ENCODE results near the gene KIAA2012. TPM values are rescaled to one million over a fixed set of nuclear protein-coding genes. Genes with fewer than 3 reads are reported as not detected.

KIAA2012 gene
- total RNA-seq, 1 experiment from 2014 or later: not detected

- no peak overlapping the region for H3K4me3 ChIP-seq (ENCODE audit: low read depth, low read length, poor library complexity, severe bottlenecking)
- POLR2A ChIA-PET (ENCODE audit: low non-redundant PET): no interaction called here
- H3K9me3 ChIP-seq (ENCODE audit: low read depth, low read length, poor library complexity, severe bottlenecking): no peaks in the 10 kb centered on the region
- intact Hi-C loops (cut with micrococcal nuclease; ENCODE audit: unreplicated experiment): no loop called here
- DNase-seq (ENCODE audit: low spot score): no peak
- H3K27ac ChIP-seq (ENCODE audit: low read depth, low read length, poor library complexity, severe bottlenecking): no peak overlapping the region
- no peaks in the 10 kb centered on the region for H3K27me3 ChIP-seq (replicated peaks; ENCODE audit: insufficient read depth, low read depth, low read length, poor library complexity)
- BruUV-seq (replicated peaks): no TSS peak
- CTCF ChIA-PET: no interaction called here
- TF ChIP-seq EZH2 (IDR thresholded peaks at IDR 0.05; ENCODE audit: borderline replicate concordance, low read depth, low read length, poor library complexity, severe bottlenecking): no peak
- H3K4me1 ChIP-seq (ENCODE audit: insufficient read depth, low read length, poor library complexity, severe bottlenecking): peaks cover 20% of the 10 kb centered on the region
- no peaks in the 10 kb centered on the region for H3K36me3 ChIP-seq (ENCODE audit: insufficient read depth, low read length, poor library complexity, severe bottlenecking)
Measured at GRCh38 chr2:202108345-202108744, 35.3 kb downstream of the KIAA2012 start.

GRCh38 chr2:202109139-202109736 lies 36.2 kb downstream of the KIAA2012 start:
- CTCF ChIA-PET: interaction anchor here (0.5 kb wide), 1 partner anchor 205 kb away, joined by 3 read pairs; no protein-coding TSS in a partner anchor
- BruUV-seq (replicated peaks): no TSS peak

GRCh38 chr2:202109737-202110184 lies 36.7 kb downstream of the KIAA2012 start:
- DNase-seq (ENCODE audit: low spot score): peak; percentile 63
- no TSS peak for BruUV-seq (replicated peaks)
- intact Hi-C loops (cut with micrococcal nuclease; ENCODE audit: unreplicated experiment): no loop called here
- CTCF ChIA-PET: interaction anchor here (0.5 kb wide), 1 partner anchor 206 kb away, joined by 3 read pairs; no protein-coding TSS in a partner anchor
- POLR2A ChIA-PET (ENCODE audit: low non-redundant PET): interaction anchor here (0.6 kb wide), 1 partner anchor 144 kb away, joined by 3 read pairs; no protein-coding TSS in a partner anchor
- TF ChIP-seq CTCF (conservative IDR thresholded peaks at IDR 0.05; ENCODE audit: low read depth, low read length) (no peak), EZH2 (IDR thresholded peaks at IDR 0.05; ENCODE audit: borderline replicate concordance, low read depth, low read length, poor library complexity, severe bottlenecking) (no peak)
- no peaks in the 10 kb centered on the region for H3K36me3 ChIP-seq (ENCODE audit: insufficient read depth, low read length, poor library complexity, severe bottlenecking)
- no peaks in the 10 kb centered on the region for H3K27me3 ChIP-seq (replicated peaks; ENCODE audit: insufficient read depth, low read depth, low read length, poor library complexity)
- no peaks in the 10 kb centered on the region for H3K9me3 ChIP-seq (ENCODE audit: low read depth, low read length, poor library complexity, severe bottlenecking)
- no peak overlapping the region for H3K4me3 ChIP-seq (ENCODE audit: low read depth, low read length, poor library complexity, severe bottlenecking)
- H3K27ac ChIP-seq (ENCODE audit: low read depth, low read length, poor library complexity, severe bottlenecking): no peak overlapping the region
- peaks cover 20% of the 10 kb centered on the region for H3K4me1 ChIP-seq (ENCODE audit: insufficient read depth, low read length, poor library complexity, severe bottlenecking)

More at GRCh38 chr2:202109139-202109736, 36.2 kb downstream of the KIAA2012 start:
- peaks cover 20% of the 10 kb centered on the region for H3K4me1 ChIP-seq (ENCODE audit: insufficient read depth, low read length, poor library complexity, severe bottlenecking)
- no peaks in the 10 kb centered on the region for H3K27me3 ChIP-seq (replicated peaks; ENCODE audit: insufficient read depth, low read depth, low read length, poor library complexity)
- no peaks in the 10 kb centered on the region for H3K9me3 ChIP-seq (ENCODE audit: low read depth, low read length, poor library complexity, severe bottlenecking)
- POLR2A ChIA-PET (ENCODE audit: low non-redundant PET): interaction anchor here (0.6 kb wide), 1 partner anchor 143 kb away, joined by 3 read pairs; no protein-coding TSS in a partner anchor
- no peaks in the 10 kb centered on the region for H3K36me3 ChIP-seq (ENCODE audit: insufficient read depth, low read length, poor library complexity, severe bottlenecking)
- TF ChIP-seq CTCF (conservative IDR thresholded peaks at IDR 0.05; ENCODE audit: low read depth, low read length) (no peak), EZH2 (IDR thresholded peaks at IDR 0.05; ENCODE audit: borderline replicate concordance, low read depth, low read length, poor library complexity, severe bottlenecking) (no peak)
- no peak overlapping the region for H3K27ac ChIP-seq (ENCODE audit: low read depth, low read length, poor library complexity, severe bottlenecking)
- no peak for DNase-seq (ENCODE audit: low spot score)
- H3K4me3 ChIP-seq (ENCODE audit: low read depth, low read length, poor library complexity, severe bottlenecking): no peak overlapping the region
- intact Hi-C loops (cut with micrococcal nuclease; ENCODE audit: unreplicated experiment): no loop called here

Data from A673 (cell line).